Uterus (tissue), 4 donors: ENCODE results near the gene TUBA4A. TPM values are rescaled to one million over a fixed set of nuclear protein-coding genes. Genes with fewer than 3 reads are reported as not detected.

Experiments
- DNase-seq, 2 donors: peaks; one replicate each; pipeline ENCODE4 v3.0.0-alpha.2; 2019 to 2020
- H3K27ac ChIP-seq, 2 donors: fragments of 200-600 bp; sonication (generic); 1 replicate in 1 of 2; 2 replicates in 1 of 2; pipeline ENCODE4 v1.5.1; 2016 to 2018
- H3K27me3 ChIP-seq, 2 donors: fragments of 200-600 bp; sonication (generic); one replicate each; pipeline ENCODE4 v1.5.1; 2018 to 2019; ENCODE audit warnings: control low read depth in 1 of 2
- H3K36me3 ChIP-seq, 2 donors: fragments of 200-600 bp; sonication (generic); one replicate each; pipeline ENCODE4 v1.5.1; 2019; ENCODE audit warnings: control low read depth in 1 of 2
- H3K4me1 ChIP-seq, 2 donors: fragments of 200-600 bp; sonication (generic); one replicate each; pipeline ENCODE4 v1.5.1; 2018 to 2019; ENCODE audit warnings: control low read depth in 1 of 2
- H3K4me3 ChIP-seq, 2 donors: fragments of 200-600 bp; sonication (generic); 1 replicate in 1 of 2; 2 replicates in 1 of 2; pipeline ENCODE4 v1.5.1; 2018 to 2019; ENCODE audit warnings: mild to moderate bottlenecking in 1 of 2
- H3K9me3 ChIP-seq, 2 donors: fragments of 200-600 bp; sonication (generic); one replicate each; pipeline ENCODE4 v1.5.1; 2019; ENCODE audit warnings: control low read depth in 1 of 2
- POLR2A ChIP-seq, 2 donors: fragments of 450-650 bp; IDR thresholded peaks; one replicate each; pipeline ENCODE4 v1.6.1; 2016; ENCODE audit warnings: antibody characterized with exemption in 2 of 2, mild to moderate bottlenecking in 1 of 2, moderate library complexity in 1 of 2
- intact Hi-C: fragments of 100-400 bp; cut with DNase I; formaldehyde crosslinking; loops from one replicate; pipeline ENCODE4 v1.15.1; 2023; ENCODE audit warnings: low total_unique reads
- total RNA-seq, 4 donors: library from RNA; depleted of rRNA in 3 of 4; stranded (reverse); fragments of >200 nt in 3 of 4; gene quantifications; one replicate each; pipeline versions ENCODE4 v1.1.0 to v1.2.4, GENCODE V29; 2014 to 2023
- TF ChIP-seq, protein P1 (sequence below), 4 experiments: fragments of 200-600 bp in 2 of 4; fragments of 450-650 bp in 2 of 4; sonication (generic) in 2 of 4; IDR thresholded peaks; one replicate each; pipeline ENCODE4 v1.5.1; 2016 to 2019; ENCODE audit warnings: antibody characterized with exemption in 4 of 4, mild to moderate bottlenecking in 2 of 4, moderate library complexity in 1 of 4
- donor health status: DM: yes; HTN: yes; CAD: no.

TUBA4A gene
- total RNA-seq, 4 donors from 2014 or later: 3.7 to 32.3 (median 7.3) TPM

DNA sequence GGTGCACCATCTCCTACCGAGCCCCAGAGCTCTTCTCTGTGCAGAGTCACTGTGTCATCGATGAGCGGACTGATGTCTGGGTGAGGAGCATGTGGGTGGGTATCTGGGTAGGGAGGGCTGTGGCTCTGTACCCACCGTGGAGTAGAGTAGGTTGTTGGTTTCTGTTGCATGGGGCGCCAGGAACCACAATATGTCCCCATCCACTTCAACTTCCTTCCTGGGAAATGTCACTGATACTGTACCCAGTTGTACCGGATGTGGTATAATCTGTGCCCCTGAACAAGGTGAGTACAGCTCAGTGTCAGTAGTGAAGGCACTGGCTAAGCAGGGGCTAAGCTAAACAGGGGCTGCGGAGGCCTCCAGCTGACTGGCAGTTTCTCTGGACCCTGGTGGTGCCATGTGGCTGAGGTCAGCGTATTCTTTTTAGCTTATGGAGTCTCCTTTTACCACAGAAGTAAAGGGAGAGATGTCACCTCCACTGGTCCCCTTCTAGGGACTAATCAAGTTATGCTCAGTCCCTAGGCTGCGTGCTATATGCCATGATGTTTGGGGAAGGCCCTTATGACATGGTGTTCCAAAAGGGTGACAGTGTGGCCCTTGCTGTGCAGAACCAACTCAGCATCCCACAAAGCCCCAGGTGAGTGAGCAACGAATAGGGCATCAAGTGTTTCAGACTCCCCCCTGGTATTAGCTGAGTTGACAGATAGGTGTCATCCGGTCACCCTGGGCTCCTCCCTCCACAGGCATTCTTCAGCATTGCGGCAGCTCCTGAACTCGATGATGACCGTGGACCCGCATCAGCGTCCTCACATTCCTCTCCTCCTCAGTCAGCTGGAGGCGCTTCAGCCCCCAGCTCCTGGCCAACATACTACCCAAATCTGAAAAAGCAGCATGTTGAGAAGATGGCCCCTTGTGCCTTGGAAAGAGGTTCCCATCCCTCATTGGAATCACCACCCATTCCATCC lies 5.8 kb downstream of the TUBA4A start:
- H3K27me3 ChIP-seq: no peaks in the 10 kb centered on the region
- no peaks in the 10 kb centered on the region for H3K36me3 ChIP-seq
- H3K27ac ChIP-seq: peak overlapping the region in 1 of 2 donors; percentile 72
- no peaks in the 10 kb centered on the region for H3K9me3 ChIP-seq
- no peak for TF ChIP-seq POLR2A (IDR thresholded peaks at IDR 0.05)
- TF ChIP-seq, protein P1, sequence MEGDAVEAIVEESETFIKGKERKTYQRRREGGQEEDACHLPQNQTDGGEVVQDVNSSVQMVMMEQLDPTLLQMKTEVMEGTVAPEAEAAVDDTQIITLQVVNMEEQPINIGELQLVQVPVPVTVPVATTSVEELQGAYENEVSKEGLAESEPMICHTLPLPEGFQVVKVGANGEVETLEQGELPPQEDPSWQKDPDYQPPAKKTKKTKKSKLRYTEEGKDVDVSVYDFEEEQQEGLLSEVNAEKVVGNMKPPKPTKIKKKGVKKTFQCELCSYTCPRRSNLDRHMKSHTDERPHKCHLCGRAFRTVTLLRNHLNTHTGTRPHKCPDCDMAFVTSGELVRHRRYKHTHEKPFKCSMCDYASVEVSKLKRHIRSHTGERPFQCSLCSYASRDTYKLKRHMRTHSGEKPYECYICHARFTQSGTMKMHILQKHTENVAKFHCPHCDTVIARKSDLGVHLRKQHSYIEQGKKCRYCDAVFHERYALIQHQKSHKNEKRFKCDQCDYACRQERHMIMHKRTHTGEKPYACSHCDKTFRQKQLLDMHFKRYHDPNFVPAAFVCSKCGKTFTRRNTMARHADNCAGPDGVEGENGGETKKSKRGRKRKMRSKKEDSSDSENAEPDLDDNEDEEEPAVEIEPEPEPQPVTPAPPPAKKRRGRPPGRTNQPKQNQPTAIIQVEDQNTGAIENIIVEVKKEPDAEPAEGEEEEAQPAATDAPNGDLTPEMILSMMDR (IDR thresholded peaks at IDR 0.05): no peak
- H3K4me1 ChIP-seq: peaks cover 0 to 19% of the 10 kb centered on the region in 2 donors
- no peak for DNase-seq
- no peak overlapping the region for H3K4me3 ChIP-seq
- intact Hi-C loops: no loop called here

DNA sequence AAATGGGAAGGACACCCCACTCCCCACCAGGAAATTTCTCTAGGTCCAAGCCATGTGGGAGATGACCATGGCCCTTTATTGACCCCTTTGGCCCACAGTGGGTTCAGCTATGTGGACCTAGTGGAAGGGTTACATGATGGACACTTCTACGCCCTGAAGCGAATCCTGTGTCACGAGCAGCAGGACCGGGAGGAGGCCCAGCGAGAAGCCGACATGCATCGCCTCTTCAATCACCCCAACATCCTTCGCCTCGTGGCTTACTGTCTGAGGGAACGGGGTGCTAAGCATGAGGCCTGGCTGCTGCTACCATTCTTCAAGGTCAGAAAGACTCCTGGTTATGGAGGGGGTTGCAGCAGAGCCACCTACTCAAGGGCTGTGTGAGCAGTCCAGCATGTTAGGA lies 7.2 kb downstream of the TUBA4A start:
- H3K27ac ChIP-seq: no peak overlapping the region
- H3K4me1 ChIP-seq: peaks cover 0 to 19% of the 10 kb centered on the region in 2 donors
- H3K9me3 ChIP-seq: no peaks in the 10 kb centered on the region
- no peaks in the 10 kb centered on the region for H3K27me3 ChIP-seq
- no peak for DNase-seq
- no peak overlapping the region for H3K4me3 ChIP-seq
- no peaks in the 10 kb centered on the region for H3K36me3 ChIP-seq
- intact Hi-C loops: no loop called here
- TF ChIP-seq POLR2A (IDR thresholded peaks at IDR 0.05): no peak
- TF ChIP-seq, protein P1 (IDR thresholded peaks at IDR 0.05): no peak

DNA sequence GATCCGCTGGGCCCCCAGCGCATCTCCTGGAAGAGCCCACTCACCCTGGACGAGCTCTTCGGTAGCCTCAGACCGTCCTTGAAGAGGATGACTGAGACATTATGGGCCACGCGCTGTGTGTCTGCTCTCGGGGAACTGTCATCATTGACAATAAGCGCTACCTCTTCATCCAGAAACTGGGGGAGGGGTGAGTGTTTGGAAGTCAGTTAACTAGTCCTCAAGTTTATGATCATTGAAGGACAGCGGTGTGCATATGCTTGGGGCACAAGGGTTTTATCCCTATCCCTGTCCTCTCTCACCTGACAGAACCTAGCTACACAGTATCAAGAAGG lies 7.9 kb downstream of the TUBA4A start:
- DNase-seq: no peak
- TF ChIP-seq, protein P1 (IDR thresholded peaks at IDR 0.05): no peak
- no peak for TF ChIP-seq POLR2A (IDR thresholded peaks at IDR 0.05)
- intact Hi-C loops: no loop called here
- Histone ChIP-seq H3K4me1 (peaks cover 0 to 19% of the 10 kb centered on the region in 2 donors), H3K9me3 (no peaks in the 10 kb centered on the region), H3K4me3 (peak overlapping the region; percentile 81 to 86), H3K27me3 (no peaks in the 10 kb centered on the region), H3K36me3 (no peaks in the 10 kb centered on the region), H3K27ac (peak overlapping the region; percentile 90 to 95)

DNA sequence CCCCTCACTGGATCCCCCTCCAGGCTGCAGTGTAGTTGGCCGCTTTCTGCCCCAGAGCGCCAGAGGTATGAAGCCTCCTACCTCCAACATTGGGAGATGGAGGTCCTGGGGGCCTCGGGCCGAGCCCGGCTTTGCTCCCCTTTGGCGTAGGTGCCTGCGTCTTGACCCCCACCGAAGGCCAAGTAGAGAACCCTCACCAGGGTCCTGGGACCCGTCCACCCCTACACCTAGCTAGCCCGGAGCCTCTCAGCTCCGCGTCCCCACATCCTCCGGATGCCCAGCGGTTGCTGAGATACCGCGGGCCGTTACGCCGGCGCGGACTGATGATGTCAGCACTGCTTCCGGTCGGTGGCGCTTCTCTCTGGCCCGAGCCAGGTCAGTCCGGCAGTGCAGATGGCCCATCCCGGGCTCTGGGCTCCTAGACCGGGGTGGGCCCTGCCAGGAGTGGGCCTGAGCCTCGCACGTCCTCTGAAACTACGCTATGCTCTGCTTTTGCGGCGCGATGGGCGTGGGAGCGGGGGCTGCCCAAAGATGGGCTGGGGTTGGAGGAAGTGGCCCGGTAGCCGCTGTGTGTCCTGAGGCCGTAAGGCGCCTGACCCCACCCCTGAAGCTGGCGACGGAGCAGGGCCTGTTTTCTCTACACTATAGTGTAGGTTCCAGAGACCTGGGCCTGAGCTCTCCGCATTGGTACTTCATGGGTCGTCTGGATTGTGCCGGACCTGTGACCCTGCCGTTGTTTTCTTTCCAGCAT lies 8.4 kb downstream of the TUBA4A start, which contains the start of the genes GLB1L and STK16:
TSS of gene GLB1L (minus strand) at position 297 of the 751 bp plus-strand sequence. CDS start 1,871 bp downstream, outside the sequence.
TSS of gene STK16 (plus strand) at position 332 of the 751 bp plus-strand sequence. CDS start 521 bp downstream, outside the sequence.
- Histone ChIP-seq H3K4me1 (peaks cover 0 to 19% of the 10 kb centered on the region in 2 donors), H3K4me3 (peak within 1 kb of the TSS; percentile 81 to 86), H3K27ac (peak within 1 kb of the TSS; percentile 90 to 95), H3K27me3 (no peaks in the 10 kb centered on the region), H3K36me3 (no peaks in the 10 kb centered on the region), H3K9me3 (no peaks in the 10 kb centered on the region)
- TF ChIP-seq, protein P1 (IDR thresholded peaks at IDR 0.05): peak in 2 of 4 experiments; percentile 11 to 23
- TF ChIP-seq POLR2A (IDR thresholded peaks at IDR 0.05): peak in 1 of 2 donors; percentile 86
- intact Hi-C loops: no loop called here
- DNase-seq: peak; percentile 94
